GM18867 (cell line): ENCODE measurements around the gene CUL7.
"Not testable (repeated sequence)": the region's sequence is repeated elsewhere in the genome, so short reads cannot be mapped to it uniquely, and the experiment has no call there.

ENCODE experiments used
- ATAC-seq: cut with Tn5 transposase; IDR thresholded peaks from one replicate; pipeline ENCODE4 v1.9.1; 2021; ENCODE audit warnings: mild to moderate bottlenecking, moderate library complexity; ENCODE audit not compliant: unreplicated experiment

CUL7 gene

DNA sequence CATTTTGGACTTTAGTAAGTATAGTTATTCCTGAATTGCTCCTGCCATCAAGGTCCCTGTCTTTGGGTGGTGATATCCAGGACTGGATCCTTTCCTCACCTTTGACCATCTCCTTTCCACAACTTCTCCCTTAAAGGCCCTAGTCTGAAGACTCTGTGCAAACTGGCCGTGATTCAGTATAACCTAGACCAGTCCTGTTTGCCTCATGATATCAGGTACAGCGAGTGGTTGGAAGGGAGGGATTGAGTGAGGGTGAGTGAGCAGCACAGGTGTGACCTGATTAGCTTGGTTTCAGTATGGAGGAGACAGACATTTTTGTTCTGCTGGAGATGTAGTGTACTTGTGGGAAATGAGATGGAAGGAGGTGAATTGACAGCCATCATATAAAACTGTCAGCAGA is 34.5 kb downstream of the CUL7 start:
- no peak for ATAC-seq

DNA sequence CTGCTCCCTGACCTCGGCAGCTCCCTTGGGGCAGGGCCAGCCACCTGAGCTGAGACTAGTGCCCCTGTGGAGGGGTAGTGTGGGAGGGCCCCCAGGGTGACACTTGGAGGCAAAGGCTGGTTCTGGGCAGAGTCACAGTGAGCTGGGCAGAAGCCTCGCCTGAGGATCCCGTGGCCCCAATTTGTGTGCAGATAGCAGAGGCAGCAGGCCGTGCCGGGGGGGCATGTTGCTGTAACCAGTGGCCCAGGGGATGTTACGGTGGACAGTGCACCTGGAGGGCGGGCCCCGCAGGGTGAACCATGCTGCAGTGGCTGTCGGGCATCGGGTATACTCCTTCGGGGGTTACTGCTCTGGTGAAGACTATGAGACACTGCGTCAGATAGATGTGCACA is 36.7 kb downstream of the CUL7 start:
- ATAC-seq, result no peak

DNA sequence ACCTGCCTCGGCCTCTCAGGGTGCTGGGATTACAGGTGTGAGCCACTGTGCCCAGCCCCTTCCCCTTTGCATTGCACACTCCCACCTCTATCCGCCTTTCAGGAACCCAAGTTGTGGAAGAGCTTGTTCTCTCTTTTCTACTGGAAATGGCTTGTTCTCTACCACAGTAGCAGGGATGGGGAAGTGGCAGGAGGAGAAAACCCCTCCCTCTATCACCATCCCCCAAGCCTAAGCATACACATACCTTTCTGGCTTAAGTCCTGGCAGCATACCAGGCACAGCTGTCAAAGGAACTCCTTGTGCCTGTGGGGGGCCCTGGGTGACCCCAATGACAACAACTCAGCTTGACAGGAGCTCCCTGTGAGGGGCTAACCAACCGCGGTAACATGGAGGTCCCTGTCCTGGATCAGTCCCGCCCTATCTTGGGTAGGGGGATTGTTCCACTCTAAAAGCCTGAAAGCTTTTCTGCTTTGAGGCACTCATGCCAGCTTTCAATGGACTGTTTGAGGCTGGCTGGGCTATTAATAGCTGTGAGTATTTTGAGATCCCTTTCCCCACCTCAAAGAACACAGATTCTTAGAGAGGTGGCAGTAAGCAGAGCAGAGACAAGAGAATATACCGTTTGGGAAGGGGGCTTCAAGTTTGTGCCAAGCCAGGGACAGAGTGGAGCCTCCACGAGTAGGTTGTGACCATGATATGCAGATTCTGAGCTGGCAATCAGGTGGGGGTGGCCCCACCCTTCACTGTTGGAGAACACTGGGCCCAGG is 37.3 kb downstream of the CUL7 start:
- ATAC-seq, result no peak

DNA sequence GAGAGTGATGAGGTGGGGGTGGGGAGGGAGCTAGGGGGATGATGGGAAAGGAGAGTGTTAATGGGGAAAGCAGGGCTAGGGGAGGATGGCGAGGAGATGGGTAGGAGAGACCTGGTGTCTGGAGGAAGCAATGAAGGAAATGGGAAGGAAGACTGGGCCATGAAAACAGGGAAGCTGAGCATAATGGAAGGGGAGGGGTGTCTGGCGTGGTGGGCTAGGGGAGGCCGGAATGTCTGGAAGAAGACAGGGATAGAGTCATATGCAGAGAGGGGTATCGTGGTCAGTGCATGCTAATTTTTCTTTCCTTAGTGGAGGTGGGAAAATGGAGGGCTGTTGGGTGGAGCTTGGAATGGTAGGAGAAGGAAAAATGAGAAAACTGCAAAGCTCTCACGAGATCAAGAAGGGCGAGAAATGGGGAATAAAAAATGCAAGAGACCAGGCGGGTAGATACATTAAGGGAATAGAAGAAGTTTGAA is 39.2 kb downstream of the CUL7 start:
- ATAC-seq, result no peak

DNA sequence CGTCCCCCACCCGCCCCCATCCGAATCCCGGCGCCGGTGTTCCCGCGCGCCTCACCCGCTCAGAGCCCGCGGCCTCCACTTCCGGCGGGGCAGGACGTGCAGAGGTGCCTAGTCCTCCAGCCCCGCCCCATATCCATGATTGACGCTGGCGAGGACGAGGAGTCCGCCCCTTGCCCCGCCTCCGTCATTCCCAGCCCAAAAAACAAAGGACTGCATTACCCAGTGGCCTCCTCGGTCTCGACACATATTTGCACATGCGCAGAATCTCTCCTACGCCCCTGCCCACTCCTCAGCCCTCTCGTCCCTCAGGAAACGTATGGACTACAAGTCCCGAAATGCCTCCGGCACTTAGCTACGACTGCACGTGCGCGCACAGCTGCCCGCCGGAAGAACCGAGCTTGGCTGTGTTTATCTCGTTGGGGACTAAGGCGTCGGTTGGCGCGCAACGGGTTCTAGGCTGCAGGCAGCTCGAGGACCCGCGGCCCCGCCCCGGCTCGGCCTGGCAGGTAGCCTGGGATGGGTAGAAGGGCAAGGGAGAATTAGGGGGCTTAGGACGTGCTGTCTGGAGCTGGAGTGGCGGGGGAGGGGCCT is 39.7 kb downstream of the CUL7 start, which contains the start of the genes KLHDC3 and MEA1:
Gene KLHDC3 (plus strand): TSS at position 407 of the 591 bp plus-strand sequence. CDS start 2,944 bp downstream, outside the sequence.
Gene MEA1 (minus strand): TSS at position 104 of the 591 bp plus-strand sequence. CDS start 133 bp downstream, outside the sequence.
- ATAC-seq, result peak; percentile 88

DNA sequence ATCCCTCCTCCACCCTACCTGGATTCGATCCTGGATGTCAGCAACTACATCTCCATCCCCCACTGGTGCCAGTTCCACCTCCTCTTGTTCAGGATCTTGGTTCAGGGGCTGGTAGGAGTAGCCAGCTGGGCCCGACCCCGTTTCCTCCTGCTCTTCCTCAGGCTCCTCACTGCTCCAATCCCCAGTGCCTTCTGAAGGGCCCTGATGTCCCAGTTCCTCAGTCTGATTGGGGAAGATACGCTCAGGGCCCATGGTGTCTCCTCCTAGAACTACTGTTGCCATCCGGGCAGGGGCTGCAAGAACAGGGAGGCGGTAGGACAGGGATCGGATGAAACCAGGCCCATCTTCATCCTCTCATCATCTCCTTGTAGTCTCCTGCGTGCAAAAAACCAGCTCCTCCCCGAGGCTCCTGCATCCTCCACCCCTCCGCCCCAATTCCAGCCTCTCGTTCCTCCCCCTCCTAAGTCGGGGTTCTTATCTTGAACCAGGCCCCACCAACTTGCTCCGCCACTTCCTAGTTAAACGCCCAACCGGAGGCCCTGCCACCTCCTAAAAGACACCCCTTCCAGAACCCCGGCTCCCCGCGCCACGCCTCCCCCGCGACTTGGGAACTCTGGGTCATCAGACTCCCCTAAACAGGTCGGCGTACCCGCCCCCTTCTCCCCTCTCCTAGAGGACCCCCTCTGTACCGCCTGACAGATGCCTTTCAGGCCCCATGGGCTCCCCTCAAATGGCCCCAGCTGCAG is 40.4 kb downstream of the CUL7 start:
- ATAC-seq, result peak; percentile 6

DNA sequence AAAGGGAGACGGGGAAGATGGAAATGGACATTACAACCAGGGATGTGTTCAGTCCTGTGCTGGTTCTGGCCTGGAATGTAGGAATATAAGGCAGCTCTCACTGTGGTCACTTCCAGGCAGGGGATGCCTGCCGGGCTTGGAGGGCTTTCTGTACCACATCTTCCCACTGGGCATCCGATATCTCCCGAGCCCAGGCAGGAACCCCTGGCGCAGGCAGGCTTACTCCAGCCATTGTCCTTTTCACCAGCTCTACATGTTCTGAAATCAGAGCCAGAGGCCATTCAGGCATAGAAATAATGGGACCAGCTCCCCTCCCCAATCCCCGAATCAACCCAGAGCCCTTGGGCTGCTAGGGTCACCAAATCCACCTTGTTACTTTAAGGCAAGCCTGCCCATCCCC is 41.3 kb downstream of the CUL7 start:
- no peak for ATAC-seq

DNA sequence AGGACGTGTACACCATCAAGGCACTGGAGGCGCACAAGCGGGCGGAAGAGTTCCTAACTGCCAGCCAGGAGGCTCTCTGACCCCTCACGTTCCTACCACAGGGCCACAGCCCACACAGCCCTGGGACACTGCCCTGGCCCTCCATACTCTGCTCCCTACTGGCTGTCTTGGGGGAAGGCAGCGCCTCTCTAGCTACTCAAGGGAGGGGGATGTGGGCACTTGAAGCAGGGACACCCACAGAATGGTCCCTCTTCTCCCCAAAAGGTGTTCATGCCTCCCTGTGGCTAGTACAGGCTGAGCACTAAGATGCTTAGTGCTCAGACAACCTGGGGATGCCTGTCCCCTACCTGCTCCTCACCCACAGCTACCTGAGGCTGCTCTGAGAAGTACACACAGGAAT is 42.4 kb downstream of the CUL7 start:
- ATAC-seq, result no peak

DNA sequence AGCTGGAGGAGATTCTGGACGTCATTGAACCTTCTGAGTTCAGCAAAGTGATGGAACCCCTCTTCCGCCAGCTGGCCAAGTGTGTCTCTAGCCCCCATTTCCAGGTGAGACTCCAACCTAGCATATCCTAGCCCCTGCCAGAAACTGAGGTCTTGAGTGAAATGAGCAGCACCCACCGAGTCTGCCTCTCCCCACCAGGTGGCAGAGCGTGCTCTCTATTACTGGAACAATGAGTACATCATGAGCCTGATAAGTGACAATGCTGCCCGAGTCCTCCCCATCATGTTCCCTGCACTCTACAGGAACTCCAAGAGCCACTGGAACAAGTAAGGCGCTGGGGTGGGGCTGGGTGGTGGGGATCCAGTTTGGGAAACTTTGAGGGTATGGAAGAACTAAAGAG is 44.5 kb downstream of the CUL7 start:
- ATAC-seq, result no peak

DNA sequence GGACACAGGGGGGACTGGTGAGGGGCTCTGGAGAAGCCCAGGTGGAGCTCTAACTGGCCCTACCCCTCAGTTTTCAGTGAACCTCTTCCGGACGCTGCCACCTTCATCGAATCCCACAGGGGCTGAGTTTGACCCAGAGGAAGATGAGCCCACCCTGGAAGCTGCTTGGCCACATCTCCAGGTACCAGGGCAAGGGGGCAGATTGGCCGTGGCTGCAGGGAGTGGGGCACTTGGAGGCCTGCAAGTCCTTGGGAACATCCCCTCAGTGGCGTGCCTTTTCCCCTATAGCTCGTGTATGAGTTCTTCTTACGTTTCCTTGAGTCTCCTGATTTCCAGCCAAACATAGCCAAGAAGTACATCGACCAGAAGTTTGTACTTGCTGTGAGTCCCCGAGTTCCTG is 46.5 kb downstream of the CUL7 start:
- ATAC-seq, result no peak

DNA sequence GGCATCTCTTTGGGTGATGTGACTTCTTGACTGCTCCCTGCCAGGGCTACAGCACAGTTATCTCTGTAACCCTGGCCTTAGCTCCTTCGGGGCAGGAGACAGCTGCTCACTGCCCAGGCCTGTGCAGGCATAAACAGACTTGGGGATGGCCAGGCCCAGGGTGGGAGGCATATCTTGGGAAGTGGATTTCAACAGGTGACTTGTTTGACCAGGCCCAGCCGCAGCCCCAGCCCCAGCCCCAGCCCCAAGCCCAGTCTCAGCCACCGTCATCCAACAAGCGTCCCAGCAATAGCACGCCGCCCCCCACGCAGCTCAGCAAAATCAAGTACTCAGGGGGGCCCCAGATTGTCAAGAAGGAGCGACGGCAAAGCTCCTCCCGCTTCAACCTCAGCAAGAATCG is 47.4 kb downstream of the CUL7 start:
- ATAC-seq, result no peak

DNA sequence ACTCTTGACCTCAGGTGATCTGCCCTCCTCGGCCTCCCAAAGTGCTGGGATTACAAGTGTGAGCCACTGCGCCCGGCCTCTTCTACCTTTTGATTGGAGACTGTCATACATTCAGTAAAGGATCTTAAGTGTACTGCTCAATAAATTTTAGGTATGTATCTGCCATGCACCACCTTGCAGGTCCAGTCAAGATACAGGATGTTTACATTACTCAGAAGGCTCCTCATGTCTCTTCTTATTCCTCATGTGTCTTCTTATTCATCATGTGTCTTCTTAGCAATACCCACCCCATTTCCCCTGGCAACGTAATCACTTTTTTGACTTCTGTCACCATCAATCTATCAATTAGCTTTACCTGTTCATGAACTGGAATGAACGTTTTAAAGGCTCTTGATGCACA is 47.8 kb downstream of the CUL7 start:
- no peak for ATAC-seq

DNA sequence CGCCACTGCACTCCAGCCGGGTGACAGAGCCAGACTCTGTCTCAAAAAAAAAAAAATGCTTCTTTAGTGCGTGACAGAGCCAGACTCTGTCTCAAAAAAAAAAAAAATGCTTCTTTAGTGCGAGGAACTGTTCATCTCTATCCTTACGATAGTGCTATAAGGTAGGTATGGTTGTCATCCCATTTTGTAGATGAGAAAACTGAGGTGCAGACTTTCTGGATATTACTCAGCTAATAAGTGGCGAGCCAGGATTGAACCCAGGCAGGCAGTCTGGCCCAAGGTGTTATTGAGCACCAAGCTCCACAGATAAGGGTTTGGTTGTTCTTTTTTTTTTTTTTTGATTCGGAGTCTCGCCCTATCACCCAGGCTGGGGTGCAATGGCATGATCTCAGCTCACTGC is 51.8 kb downstream of the CUL7 start:
- ATAC-seq, result no peak

DNA sequence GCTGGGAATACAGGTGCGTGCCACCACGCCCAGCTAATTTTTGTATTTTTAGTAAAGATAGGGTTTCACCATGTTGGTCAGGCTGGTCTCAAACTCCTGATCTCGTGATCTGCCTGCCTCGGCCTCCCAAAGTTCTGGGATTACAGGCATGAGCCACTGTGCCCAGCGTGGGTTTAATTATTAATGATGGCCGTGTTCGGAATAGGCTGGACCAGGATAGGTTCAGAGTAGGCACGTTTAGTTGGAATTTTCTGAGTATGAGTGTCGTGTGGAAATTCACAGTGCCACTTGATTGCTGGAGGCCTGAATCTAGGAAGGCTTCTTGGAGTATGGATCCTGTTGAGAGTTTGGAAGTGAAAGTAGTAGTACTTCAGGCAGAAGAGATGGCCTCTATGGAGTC is 55.4 kb downstream of the CUL7 start:
- not testable (repeated sequence) for ATAC-seq

DNA sequence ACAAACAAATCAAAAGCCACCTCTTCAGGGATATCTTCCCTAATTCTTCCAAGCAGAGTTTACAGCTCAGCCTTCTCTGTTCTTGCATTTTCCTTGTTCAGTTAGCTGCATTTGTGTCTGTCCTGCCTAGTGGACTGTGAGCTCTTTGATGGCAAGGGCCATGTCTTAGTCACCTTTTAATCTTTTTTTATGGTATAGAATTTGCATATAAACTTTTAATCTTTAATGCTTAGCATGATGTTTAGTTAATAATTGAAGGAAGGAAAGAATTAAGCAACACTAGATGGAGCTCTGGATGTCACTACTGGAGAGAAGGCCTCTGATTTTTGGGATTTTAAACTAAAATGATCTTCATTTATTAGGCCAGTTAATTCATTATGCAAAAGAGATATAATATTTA is 57.1 kb downstream of the CUL7 start:
- ATAC-seq, result no peak

DNA sequence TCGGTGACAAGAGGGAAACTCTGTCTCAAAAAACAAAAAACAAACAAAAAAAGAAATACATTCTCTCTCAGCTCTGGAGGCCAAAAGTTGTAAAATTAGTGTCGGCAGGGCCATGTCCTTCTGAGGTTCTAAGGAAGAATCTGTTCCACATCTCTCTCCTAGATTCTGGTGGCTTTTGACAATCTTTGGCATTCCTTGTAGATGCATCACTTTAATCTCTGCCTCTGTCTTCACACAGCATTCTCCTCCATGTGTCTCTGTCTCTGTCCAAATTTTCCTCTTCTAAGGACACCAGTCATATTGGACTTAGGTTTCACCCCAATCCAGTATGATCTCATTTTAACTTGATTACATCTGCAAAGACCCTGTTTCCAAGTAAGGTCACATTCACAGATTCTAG is 60.2 kb downstream of the CUL7 start:
- ATAC-seq, result no peak

DNA sequence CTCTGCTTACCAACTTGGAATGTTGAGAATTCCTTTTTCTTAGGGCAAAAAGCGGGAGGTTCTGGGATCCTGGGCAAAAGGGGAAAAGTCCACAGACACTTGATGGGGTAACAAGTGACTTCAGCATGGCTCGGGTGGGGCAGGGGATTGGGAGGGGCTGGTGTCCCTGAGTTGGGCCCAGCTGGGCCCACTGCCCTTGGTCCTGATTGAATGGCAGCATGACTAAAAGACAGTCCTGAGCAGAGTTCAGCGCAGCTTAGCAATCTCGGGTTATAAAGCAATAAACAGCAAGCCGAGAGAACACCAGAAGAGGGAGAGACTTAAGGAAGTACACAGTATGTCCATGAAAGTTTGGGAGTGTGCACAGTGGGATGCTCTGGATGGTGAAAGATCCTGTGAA is 63.7 kb downstream of the CUL7 start:
- no peak for ATAC-seq

DNA sequence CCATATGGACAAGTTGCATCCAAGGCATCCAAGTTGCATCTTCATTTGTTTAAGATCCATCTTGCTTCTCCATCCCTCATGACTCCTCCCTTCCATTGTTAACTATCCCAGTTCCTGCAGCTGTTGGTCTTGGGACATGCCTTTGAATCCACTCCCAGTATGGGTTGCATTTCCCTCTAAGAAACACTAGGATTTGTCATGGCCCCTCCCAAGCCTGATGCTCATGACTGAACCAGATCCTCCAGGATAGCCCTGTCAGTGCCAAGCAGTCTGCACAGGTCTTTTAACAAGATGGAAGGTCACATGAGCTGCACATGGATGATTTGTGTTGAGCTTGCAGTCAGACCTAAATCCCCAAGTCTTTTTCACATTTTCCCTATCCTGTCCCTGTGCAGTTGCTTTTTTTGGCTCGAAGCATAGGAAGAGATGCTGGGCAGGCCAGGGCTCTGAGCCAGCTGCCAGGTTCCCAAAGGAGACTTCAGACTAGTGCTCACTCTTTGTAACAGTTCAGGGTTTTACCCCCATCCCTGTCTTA is 65.1 kb downstream of the CUL7 start:
- no peak for ATAC-seq
